Mesothelial cell of epicardium (in vitro differentiated cells): ENCODE measurements around the gene ARID2. TPM values are rescaled to one million over a fixed set of nuclear protein-coding genes. Genes with fewer than 3 reads are reported as not detected.

Experiments
- DNase-seq, 2 experiments: peaks; one replicate each; pipeline ENCODE4 v3.0.0; 2021; ENCODE audit warnings: low spot score in 2 of 2; ENCODE audit not compliant: unreplicated experiment in 2 of 2
- H3K27ac Mint-ChIP-seq: 2 replicates; pipeline ENCODE4 v1.8.0; 2021; ENCODE audit warnings: mixed read lengths
- H3K27me3 Mint-ChIP-seq: 2 replicates; pipeline ENCODE4 v1.8.0; 2021; ENCODE audit warnings: low read depth, mixed read lengths
- H3K36me3 Mint-ChIP-seq: 2 replicates; pipeline ENCODE4 v1.8.0; 2021; ENCODE audit warnings: mixed read lengths
- H3K4me1 Mint-ChIP-seq: 2 replicates; pipeline ENCODE4 v1.8.0; 2021; ENCODE audit warnings: mixed read lengths
- H3K4me3 Mint-ChIP-seq: 2 replicates; pipeline ENCODE4 v1.8.0; 2021; ENCODE audit warnings: mild to moderate bottlenecking, moderate library complexity, mixed read lengths
- H3K9me3 Mint-ChIP-seq: 2 replicates; pipeline ENCODE4 v1.8.0; 2021; ENCODE audit warnings: mixed read lengths
- CTCF ChIP-seq: fragments of 200-600 bp; sonication (generic); IDR thresholded peaks from one replicate; pipeline ENCODE4 v1.5.0; 2021; ENCODE audit warnings: antibody characterized with exemption; ENCODE audit not compliant: unreplicated experiment
- total RNA-seq: library from RNA; stranded (reverse); gene quantifications from 3 replicates; pipeline ENCODE4 v1.2.1, GENCODE V29; 2021

ARID2 gene
- total RNA-seq, 1 donor from 2014 or later: 67.1 TPM

GRCh38 chr12:45934956-45935355 lies 205.4 kb downstream of the ARID2 start:
- TF ChIP-seq CTCF: no peak
- Mint-ChIP-seq H3K36me3 (peaks cover 25% of the 10 kb centered on the region), H3K27me3 (no peaks in the 10 kb centered on the region), H3K27ac (peak overlapping the region; percentile 59), H3K4me3 (no peak overlapping the region), H3K9me3 (no peaks in the 10 kb centered on the region), H3K4me1 (peaks cover 8% of the 10 kb centered on the region)
- DNase-seq: no peak

- Mint-ChIP-seq H3K27me3 (no peaks in the 10 kb centered on the region), H3K9me3 (peaks cover 5% of the 10 kb centered on the region), H3K36me3 (peaks cover 39% of the 10 kb centered on the region), H3K4me1 (peaks cover 9% of the 10 kb centered on the region), H3K4me3 (no peak overlapping the region), H3K27ac (no peak overlapping the region)
- no peak for DNase-seq
- no peak for TF ChIP-seq CTCF
Measured at GRCh38 chr12:45938566-45938965, 209.1 kb downstream of the ARID2 start.

GRCh38 chr12:45939759-45940158 lies 210.3 kb downstream of the ARID2 start:
- DNase-seq: no peak
- peaks cover 5% of the 10 kb centered on the region for H3K9me3 Mint-ChIP-seq
- no peak overlapping the region for H3K4me3 Mint-ChIP-seq
- TF ChIP-seq CTCF: no peak
- peaks cover 19% of the 10 kb centered on the region for H3K4me1 Mint-ChIP-seq
- H3K27me3 Mint-ChIP-seq: no peaks in the 10 kb centered on the region
- no peak overlapping the region for H3K27ac Mint-ChIP-seq
- H3K36me3 Mint-ChIP-seq: peaks cover 39% of the 10 kb centered on the region

GRCh38 chr12:45944771-45945170 lies 215.3 kb downstream of the ARID2 start:
- H3K27ac Mint-ChIP-seq: peak overlapping the region; percentile 67

GRCh38 chr12:45946435-45946834 lies 216.9 kb downstream of the ARID2 start:
- H3K36me3 Mint-ChIP-seq: peaks cover 30% of the 10 kb centered on the region
- no peak for TF ChIP-seq CTCF

More at GRCh38 chr12:45944771-45945170, 215.3 kb downstream of the ARID2 start:
- peaks cover 39% of the 10 kb centered on the region for H3K36me3 Mint-ChIP-seq
- DNase-seq: no peak
- TF ChIP-seq CTCF: no peak
- H3K9me3 Mint-ChIP-seq: peaks cover 5% of the 10 kb centered on the region
- peaks cover 17% of the 10 kb centered on the region for H3K4me1 Mint-ChIP-seq
- no peak overlapping the region for H3K4me3 Mint-ChIP-seq
- H3K27me3 Mint-ChIP-seq: no peaks in the 10 kb centered on the region

GRCh38 chr12:45948546-45948945 lies 219.0 kb downstream of the ARID2 start:
- H3K9me3 Mint-ChIP-seq: no peaks in the 10 kb centered on the region
- DNase-seq: no peak
- H3K36me3 Mint-ChIP-seq: peaks cover 27% of the 10 kb centered on the region
- H3K4me3 Mint-ChIP-seq: no peak overlapping the region
- H3K27me3 Mint-ChIP-seq: no peaks in the 10 kb centered on the region
- H3K27ac Mint-ChIP-seq: peak overlapping the region; percentile 1
- peaks cover 15% of the 10 kb centered on the region for H3K4me1 Mint-ChIP-seq
- TF ChIP-seq CTCF: no peak

More at GRCh38 chr12:45946435-45946834, 216.9 kb downstream of the ARID2 start:
- H3K4me3 Mint-ChIP-seq: no peak overlapping the region
- H3K27ac Mint-ChIP-seq: no peak overlapping the region
- peaks cover 4% of the 10 kb centered on the region for H3K9me3 Mint-ChIP-seq
- no peaks in the 10 kb centered on the region for H3K27me3 Mint-ChIP-seq
- H3K4me1 Mint-ChIP-seq: peaks cover 17% of the 10 kb centered on the region
- no peak for DNase-seq
